ENCODE measurements around the gene ASAP2. TPM values are rescaled to one million over a fixed set of nuclear protein-coding genes. Genes with fewer than 3 reads are reported as not detected.

ASAP2 gene
- total RNA-seq, 2 donors from 2014 or later, result 9.2 to 17.8 TPM

DNA sequence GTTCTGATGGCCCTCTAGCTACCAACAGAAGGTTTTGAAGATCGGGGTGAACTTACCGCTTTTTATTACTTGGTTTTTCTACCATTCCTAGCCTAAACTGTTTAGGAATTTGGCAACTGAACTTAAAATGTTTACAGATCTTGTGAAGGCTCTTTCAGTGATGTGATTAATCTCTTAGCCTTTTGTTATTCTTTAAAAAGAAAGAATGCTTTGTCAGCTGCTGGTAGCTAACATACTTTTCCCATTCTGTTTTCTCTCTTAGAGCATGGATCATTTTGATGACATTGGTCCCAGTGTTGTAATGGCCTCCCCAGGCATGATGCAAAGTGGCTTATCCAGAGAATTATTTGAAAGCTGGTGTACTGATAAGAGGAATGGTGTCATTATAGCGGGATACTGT lies 234.9 kb downstream of the ASAP2 start:
- no peaks in the 10 kb centered on the region for H3K4me1 ChIP-seq (replicated peaks)
- no peak for DNase-seq (ENCODE audit: low spot score)
- H3K4me3 ChIP-seq, result no peak overlapping the region
- no peak for TF ChIP-seq CTCF (IDR thresholded peaks at IDR 0.05)
- TF ChIP-seq POLR2A (IDR thresholded peaks at IDR 0.05), result no peak
- no peak for TF ChIP-seq POLR2AphosphoS5 (IDR thresholded peaks at IDR 0.05)
- no peaks in the 10 kb centered on the region for H3K9me3 ChIP-seq
- WGBS, result 69% methylated on average over 3 of the region's 3 CpGs
- intact Hi-C loops (cut with DNase I), result no loop called here
- H3K27ac ChIP-seq, result no peak overlapping the region
- no peaks in the 10 kb centered on the region for H3K36me3 ChIP-seq
- H3K27me3 ChIP-seq (replicated peaks; ENCODE audit: insufficient read depth), result no peaks in the 10 kb centered on the region

DNA sequence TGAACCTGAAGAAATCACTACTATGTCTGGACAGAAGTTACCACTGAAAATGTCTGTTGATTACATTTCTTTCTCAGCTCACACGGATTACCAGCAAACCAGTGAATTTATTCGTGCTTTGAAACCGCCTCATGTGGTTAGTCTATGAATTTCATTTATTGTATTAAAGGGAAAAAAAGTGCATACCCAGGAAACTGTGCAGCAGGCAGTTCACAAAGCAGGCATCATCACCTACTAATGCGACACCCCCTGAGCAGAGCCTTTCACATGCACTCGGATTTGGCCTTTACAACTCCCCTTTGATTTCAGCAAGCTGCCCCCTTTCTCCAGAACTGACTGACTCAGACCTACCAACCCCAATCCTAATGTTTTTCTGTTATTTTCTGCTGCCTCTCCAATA lies 236.9 kb downstream of the ASAP2 start:
- no peaks in the 10 kb centered on the region for H3K4me1 ChIP-seq (replicated peaks)
- WGBS, result 82% methylated on average over 5 of the region's 5 CpGs
- H3K27me3 ChIP-seq (replicated peaks; ENCODE audit: insufficient read depth), result no peaks in the 10 kb centered on the region
- no peak for DNase-seq (ENCODE audit: low spot score)
- no peak overlapping the region for H3K4me3 ChIP-seq
- no peaks in the 10 kb centered on the region for H3K9me3 ChIP-seq
- intact Hi-C loops (cut with DNase I), result no loop called here
- H3K27ac ChIP-seq, result no peak overlapping the region
- TF ChIP-seq CTCF (IDR thresholded peaks at IDR 0.05), result no peak
- TF ChIP-seq POLR2A (IDR thresholded peaks at IDR 0.05), result no peak
- no peak for TF ChIP-seq POLR2AphosphoS5 (IDR thresholded peaks at IDR 0.05)
- H3K36me3 ChIP-seq, result no peaks in the 10 kb centered on the region

- intact Hi-C loops (cut with DNase I), result no loop called here
- DNase-seq (ENCODE audit: low spot score), result no peak
- H3K27me3 ChIP-seq (replicated peaks; ENCODE audit: insufficient read depth), result no peaks in the 10 kb centered on the region
Measured at GRCh38 chr2:9445089-9445488, 238.5 kb downstream of the ASAP2 start.

GRCh38 chr2:9451231-9451630 lies 244.6 kb downstream of the ASAP2 start:
- no peak overlapping the region for H3K4me3 ChIP-seq
- peak overlapping the region in 1 of 2 donors; percentile 2 for H3K27ac ChIP-seq
- intact Hi-C loops (cut with DNase I), result no loop called here
- no peaks in the 10 kb centered on the region for H3K36me3 ChIP-seq
- WGBS, result 71% methylated on average over 1 of the region's 1 CpG
- no peak for DNase-seq (ENCODE audit: low spot score)
- no peaks in the 10 kb centered on the region for H3K27me3 ChIP-seq (replicated peaks; ENCODE audit: insufficient read depth)
- TF ChIP-seq POLR2A (IDR thresholded peaks at IDR 0.05) (no peak), POLR2AphosphoS5 (IDR thresholded peaks at IDR 0.05) (peak; percentile 71)
- no peaks in the 10 kb centered on the region for H3K4me1 ChIP-seq (replicated peaks)
- H3K9me3 ChIP-seq, result no peaks in the 10 kb centered on the region

More at GRCh38 chr2:9445089-9445488, 238.5 kb downstream of the ASAP2 start:
- Histone ChIP-seq H3K4me3 (no peak overlapping the region), H3K4me1 (replicated peaks) (no peaks in the 10 kb centered on the region), H3K27ac (no peak overlapping the region), H3K9me3 (no peaks in the 10 kb centered on the region), H3K36me3 (no peaks in the 10 kb centered on the region)
- WGBS, result 92% methylated on average over 7 of the region's 7 CpGs
- no peak for TF ChIP-seq POLR2A (IDR thresholded peaks at IDR 0.05)
- no peak for TF ChIP-seq POLR2AphosphoS5 (IDR thresholded peaks at IDR 0.05)
- no peak for TF ChIP-seq CTCF (IDR thresholded peaks at IDR 0.05)

Other genes with a start within 250 kb of the ASAP2 start
- gene MBOAT2, start 203.1 kb upstream of the ASAP2 start, total RNA-seq, result 10 to 100 TPM; 20.3 to 40.2 TPM
- 10 to 100 TPM; 26.9 to 36.8 TPM for gene ITGB1BP1, start 216.7 kb downstream of the ASAP2 start, total RNA-seq
- gene CPSF3, start 216.8 kb downstream of the ASAP2 start, total RNA-seq, result 10 to 100 TPM; 24.8 to 50.8 TPM